Fibroblast of skin of left quadriceps (primary cell): ENCODE data around the gene RNF130.
"Not testable (repeated sequence)": the region's sequence is repeated elsewhere in the genome, so short reads cannot be mapped to it uniquely, and the experiment has no call there.

ENCODE experiments used
- DNase-seq, 2 experiments: peaks; one replicate each; pipeline ENCODE4 v3.0.0-alpha.2; 2013; ENCODE audit warnings: low read depth in 2 of 2

Gene RNF130

DNA sequence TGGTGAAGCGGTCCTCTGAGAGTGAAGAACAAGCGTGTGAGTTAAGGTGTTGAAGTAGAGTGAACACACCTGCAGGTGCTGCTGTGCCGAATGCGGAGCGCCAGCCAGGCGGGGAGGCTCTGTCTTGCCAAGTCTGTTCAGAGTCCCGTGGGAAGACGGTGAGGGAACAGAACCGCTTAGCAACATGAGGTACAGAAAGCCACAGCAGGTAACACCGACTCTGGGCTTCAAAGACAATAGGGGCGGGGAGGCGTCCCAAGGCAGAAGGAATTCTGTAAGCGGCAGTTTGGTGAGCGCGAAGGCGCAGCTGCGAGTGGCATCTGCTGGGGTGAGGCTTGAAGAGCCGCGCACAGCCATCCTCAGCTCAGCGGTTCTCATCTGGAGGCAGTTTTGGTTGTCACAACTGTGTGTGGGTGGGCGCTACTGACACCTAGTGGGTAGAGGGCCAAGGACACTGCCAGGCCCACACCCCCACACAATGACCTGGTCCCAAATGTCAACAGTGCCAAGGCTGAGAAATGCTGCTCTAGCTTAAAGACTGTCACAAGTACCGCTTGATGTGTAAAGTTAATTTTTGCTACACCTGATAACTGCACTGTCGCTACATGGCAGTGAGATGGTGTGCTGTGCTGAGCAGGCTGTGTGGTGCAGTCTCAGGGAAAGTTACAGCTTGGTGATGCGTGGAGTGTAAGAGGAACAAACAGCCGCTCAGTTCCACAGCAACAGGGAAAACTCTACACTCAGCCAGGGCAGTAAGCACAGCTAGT is 96.4 kb downstream of the RNF130 start:
- no peak for DNase-seq

DNA sequence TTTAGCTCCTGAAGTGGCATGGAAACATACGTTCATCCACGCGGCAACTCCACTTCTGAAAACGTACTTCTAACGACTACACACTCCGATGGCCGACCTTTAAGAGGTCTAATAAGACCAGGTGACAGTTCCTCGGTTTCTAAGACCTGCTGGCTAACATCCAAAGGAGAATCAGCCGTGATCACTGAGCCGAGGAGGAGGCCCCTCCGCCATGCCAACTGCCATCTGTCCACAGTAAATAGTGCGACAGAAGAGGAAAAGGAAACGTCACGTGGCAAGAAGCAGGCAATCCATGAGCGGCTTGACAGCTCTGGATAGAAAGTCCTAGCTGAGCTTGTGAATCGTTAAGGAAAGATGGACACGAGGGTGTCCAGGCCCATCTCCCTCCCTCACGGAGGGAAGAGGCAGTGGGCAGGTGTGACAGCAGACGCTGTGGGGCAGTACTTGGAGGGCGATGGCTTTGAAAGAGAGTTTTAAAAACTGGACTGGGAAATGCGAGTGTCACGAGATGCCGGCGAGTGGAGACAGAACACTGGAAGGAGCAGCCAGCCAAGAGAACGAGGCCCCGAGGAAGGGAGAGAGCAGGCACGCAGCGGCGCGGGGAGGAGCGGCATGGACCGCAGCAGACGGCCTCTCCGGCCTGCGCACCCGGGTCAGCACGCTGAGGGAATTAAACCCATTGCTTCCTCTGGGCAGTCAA is 97.2 kb downstream of the RNF130 start:
- no peak for DNase-seq

DNA sequence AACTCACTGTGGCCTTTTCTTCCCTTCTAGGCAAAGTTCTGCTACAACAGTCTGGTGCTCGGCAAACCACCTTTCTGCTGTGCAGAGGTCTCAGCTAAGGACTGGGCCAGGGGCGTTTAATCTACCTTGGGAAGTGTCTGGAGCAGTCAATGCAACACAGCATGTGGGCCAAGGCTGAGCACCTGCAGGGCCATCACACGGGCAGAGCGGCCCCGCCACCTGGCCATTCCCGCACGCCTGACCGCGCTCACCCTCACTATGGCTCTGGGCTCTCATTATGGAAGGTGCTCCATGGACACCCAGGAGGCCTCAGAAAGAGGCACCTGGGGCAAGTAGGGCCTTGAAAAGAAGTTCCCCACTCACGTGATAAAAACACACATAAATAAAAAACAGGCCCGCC is 98.2 kb downstream of the RNF130 start:
- DNase-seq, result no peak

DNA sequence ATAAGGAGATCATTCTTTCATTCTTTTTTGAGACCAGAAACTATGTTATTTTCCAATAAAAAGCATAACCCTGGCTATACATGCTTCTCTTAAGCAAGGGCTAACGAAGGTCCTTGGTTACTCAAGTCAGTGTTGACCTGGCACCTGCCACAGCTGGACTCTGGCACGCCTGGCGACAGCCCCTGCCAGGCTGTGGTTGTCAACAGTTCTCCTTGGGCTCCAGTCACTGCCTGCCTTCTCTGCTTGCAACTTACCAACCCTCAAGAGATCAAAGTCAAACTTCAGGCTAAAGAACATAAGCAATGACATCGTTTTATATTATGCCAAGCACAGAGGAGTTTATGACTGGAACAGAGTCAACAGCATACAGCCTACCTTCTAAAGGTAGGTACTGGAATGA is 102.4 kb downstream of the RNF130 start:
- no peak for DNase-seq

DNA sequence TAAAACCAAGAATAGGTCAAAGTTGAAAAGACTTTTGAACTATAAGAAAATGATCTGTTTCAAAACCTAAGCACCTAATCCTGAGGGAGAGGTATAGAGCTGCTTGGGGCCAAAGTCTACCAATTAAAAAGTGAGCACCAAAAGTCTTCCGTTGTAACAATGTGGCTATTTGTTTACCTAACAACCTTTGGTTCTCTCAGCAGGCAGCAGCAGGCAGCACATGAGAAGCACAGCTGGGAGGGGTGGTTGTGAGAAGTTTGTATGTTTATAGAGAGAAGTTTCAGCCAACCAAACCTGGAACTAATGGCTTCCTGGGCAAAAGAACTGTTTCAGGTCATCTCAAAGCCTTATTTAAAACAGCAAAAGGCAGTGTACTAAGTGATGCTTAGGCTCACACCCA is 104.1 kb downstream of the RNF130 start:
- DNase-seq, result no peak

DNA sequence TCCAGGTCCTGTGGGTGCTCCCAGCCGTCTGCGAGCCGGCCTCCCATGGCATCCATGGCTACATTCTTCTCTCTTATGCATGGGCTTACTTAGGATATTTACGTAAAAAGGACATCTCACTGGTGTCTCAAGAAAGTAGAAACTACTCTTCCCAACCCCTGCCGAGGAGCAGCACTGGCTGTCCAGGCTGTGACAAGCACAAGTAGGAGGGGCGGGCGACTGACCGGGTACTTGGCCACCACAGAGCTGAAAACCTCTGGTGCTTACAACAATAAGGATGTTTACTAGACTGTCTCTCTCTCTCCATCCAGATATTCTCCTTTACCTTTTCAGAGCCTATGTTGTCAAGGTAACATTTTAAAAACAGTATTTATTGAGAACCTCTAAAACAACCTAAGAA is 107.5 kb downstream of the RNF130 start:
- no peak for DNase-seq

DNA sequence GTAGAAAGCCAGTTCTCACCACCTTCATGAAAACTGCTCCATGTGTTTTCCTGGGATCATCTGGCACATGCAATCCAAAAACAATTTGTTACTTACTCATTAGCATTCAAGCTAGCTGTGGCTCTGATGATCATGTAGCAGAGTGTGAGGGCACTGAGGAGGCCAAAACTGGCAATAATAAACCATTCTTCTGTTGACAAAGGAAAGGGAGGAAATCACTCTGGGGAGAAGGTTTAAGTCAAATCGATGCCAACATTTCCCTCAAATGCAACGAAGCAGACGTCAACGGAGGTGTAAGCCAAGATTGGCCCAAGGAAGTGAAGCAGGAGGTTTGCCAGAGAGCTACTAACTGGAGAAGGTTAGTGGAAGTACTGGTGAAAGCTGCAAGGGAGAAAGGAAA is 108.2 kb downstream of the RNF130 start:
- no peak for DNase-seq

DNA sequence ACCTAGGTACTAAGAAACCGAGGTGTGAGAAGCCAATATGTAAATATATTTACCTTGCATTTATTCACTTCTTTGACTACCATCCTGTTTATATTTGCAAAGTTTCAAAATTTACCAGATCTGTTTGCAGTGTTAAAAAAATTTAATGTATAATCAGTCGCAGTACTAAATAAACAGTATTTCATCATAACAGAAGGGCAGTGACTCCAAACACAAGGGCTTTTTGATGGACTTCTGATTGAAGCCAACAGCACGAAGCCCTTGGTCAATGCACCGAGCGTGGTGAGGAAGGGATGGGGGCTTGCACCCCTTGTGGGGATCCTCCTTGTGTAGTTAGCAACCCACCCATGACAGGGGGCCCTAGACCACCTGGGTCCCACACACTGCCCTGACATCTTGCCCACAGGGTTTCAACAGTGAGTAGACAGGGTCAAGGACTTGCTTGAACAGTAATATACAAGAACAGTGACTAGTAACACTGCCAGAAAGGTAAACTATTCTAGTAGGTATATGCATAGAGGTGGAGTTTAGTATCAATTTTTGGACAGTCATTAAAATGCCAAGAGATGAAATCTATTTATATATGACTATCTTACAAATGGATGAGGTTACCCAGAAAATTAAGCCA is 111.2 kb downstream of the RNF130 start:
- no peak for DNase-seq

DNA sequence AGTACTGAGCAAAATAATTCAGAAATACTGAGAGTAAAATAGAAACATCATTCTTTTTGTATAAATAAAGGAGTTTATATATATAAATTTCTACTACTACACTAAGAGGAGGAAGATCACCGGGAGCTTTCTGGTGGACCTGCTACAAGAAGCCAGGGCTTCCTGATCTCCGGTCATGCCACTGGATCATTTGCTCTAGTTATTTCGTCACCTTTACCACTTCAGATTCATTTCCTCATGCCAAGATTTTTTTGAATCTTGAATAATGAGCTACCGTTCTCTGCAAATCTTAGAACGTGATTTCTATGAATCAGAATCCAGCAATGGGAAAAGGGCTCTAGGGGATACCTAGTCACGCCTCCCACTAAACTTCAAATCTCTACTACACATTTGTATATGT is 111.9 kb downstream of the RNF130 start:
- DNase-seq, result no peak

DNA sequence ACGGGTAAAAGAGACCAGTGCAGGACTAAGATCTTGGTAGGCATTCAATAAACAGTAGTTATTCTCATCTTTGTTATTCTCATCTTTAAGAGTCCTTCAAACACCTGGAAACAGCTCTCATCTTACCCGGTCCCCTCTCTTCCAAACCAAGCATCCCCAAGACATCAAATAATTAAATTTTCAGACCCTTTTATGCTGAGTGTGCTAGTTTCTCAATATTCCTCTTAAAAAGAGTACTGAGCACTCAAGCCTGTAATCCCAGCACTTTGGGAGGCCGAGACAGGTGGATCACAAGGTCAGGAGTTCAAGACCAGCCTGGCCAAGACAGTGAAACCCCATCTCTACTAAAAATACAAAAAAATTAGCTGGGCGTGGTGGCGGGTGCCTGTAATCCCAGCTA is 112.4 kb downstream of the RNF130 start:
- DNase-seq, result not testable (repeated sequence)

DNA sequence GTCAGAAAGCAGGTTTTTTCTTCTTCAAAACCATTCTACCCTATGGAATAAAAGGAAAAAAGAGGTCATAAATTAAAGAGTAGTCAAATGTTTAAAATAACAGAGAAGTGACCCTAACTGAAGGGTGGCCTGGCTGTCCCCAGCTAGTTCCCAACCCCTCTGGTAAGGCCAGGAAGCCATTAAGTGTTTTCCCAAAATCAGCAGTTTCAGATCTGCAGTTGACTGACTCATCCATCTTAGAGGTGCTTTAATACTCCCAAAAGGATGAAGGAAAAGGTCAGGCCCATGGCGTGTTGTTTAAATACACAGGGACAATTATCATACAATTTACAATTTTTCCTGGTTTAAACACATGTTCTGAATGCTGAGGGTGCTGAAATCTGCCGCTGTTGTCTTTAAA is 115.9 kb downstream of the RNF130 start:
- no peak for DNase-seq

DNA sequence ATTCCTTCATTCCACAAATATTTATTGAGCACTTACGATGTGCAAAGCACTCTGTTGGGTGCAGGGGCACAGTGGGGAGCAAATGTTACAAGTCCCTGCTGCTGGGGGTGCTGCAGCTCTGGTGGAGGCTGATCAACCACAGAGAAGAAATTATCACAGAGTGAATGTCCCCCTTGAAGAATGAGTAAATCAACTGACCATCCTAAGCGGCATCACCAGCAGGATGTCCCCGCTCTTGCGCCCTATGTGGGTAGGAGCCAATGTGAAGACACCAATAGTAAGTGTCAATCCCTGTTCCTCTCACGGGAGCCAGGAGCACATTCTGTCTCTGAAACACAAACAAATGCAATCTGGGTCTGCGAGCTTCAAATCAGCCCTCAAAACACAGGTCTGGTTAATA is 116.5 kb downstream of the RNF130 start:
- DNase-seq, result no peak

DNA sequence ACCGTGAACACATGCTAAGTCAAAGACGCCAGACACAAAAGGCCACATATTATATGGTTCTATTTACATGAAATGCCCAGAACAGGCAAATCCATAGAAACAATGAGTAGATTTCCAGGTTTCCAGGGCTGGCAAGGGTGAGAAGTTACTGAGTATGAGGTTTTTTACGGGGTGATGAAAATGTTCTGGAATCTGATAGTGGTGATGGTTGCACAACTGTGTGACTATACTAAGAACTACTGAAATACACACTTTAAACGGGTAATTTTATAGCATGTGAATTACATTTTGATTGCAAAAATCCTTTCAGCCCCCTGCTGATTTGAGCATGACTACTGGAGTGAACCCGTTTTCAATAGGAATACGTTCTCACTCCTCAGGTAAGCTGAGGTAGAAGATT is 117.1 kb downstream of the RNF130 start:
- DNase-seq, result peak; percentile 27 to 28

DNA sequence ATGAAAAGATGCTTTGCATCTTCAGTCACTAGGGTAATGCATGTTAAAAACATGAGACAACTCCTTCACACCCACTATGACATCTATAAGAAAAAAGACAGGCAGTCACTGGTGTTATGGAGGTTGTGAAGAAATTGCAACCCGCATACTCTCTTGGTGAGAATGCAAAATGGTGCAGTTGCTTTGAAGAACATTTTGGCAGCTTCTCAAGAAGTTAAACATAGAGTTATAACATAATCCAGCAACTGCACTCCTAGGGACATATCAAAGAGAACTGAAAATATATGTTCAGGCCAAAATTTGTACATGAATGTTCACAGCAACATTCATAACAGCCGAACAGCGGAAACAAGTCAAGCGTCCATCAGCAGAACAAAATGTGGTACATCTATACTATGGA is 117.6 kb downstream of the RNF130 start:
- DNase-seq, result no peak

DNA sequence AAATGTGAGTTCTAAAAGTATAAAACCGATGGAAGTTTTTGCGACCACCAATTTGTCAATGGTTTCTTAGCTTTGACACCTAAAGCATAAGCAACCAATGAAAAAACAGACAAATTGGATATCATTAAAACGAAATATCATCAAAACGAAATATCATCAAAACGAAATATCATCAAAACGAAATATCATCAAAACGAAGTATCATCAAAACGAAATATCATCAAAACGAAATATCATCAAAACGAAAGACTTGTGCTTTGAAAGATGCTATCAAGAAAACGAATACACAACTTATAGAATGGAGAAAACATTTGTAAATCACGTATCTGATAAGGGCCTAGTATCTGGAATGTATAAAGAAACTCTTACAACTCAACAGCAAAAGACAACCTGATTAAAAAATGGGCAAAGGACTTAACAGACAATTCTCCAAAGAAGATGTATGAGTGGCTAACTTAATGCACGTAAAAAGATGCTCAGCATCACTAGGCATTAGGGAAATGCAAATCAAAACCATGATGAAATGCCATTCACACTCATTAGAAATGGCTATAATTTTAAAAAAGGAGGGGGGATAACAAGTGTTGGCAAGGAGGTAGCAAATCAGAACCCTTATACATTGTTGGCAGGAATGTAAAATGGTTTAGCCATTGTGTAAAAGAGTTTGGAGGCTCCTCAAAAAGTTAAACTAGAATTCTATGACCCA is 134.4 kb downstream of the RNF130 start:
- no peak for DNase-seq

DNA sequence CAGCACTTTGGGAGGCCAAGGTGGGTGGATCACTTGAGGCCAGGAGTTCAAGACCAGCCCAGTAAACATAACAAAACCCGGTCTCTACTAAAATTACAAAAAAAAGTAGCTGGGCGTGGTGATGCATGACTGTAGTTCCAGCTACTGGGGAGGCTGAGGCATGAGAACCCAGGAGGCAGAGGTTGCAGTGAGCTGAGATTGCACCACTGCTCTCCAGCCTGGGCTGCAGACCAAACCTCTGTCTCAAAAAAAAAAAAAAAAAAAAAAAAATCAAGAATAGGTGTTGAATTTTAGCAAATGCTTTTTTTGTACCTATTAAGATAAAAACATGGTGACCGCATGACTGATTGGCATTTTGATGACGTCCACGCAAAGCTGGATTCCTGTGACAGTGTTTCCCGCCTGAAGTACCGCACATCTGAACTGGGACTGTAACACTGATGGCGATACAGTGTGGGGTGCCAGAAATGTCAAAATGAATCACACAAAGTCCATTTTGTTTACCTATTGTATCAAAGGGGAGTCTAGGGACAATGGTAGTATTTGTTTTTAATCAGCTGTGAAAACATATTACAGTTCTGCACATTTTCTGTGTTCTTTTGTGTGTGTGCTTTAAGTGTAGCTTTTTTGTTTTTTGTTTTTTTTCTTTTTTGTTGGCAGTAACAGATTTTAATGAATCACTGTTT is 140.6 kb downstream of the RNF130 start:
- no peak for DNase-seq

DNA sequence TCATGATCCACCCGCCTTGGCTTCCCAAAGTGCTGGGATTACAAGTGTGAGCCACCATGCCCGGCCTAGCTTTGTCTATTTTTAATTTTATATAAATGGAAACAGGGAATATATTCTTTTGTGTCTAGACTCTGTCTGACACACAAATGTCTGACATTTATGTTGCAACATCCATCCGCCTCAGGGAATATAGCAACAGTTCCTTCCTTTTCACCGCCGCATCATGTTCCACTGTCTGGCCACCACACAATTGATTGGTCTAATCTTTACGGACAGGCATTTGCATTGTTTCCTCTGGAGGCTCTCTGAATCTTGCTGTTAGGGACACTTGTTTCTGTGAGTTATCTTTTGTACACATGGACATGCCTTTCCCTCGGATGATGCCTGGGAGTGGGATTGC is 143.7 kb downstream of the RNF130 start:
- DNase-seq, result no peak

DNA sequence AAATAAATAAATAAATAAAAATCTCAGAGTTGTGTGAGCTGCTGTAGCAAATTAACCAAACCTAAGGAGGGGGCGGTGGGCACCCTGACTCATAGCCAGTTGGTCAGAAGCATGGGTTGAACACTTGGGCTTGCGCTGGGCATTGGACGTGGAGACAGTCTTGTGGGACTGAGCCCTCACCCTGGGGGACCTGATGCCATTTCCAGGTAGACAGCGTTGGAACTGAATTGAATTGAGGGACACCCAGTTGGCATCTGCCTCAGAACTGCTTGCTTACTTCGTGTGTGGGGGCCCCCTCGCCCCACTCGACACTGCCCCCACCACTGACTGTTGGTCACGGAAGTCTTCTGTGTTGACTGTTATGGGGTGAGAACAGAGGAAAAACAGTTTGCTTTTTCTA is 144.9 kb downstream of the RNF130 start:
- DNase-seq, result no peak

DNA sequence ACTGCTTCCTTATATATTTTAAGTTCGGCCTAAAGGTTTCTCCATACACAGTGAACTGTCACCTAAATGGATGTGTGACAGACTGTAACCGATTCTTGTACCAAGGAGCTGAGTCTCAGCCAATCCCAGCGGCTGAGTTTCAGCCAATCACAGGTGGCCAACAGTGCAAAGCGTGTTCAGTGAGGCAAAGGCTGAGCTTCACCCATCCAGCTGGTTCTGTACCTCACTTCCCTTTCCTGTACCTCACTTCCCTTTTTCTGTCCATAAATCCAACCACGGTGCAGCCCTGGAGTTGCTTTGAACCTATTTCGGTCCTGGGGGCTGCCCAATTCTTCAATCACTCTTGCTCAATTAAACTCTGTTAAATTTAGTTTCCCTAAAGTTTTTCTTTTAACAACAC is 148.1 kb downstream of the RNF130 start:
- DNase-seq, result no peak

DNA sequence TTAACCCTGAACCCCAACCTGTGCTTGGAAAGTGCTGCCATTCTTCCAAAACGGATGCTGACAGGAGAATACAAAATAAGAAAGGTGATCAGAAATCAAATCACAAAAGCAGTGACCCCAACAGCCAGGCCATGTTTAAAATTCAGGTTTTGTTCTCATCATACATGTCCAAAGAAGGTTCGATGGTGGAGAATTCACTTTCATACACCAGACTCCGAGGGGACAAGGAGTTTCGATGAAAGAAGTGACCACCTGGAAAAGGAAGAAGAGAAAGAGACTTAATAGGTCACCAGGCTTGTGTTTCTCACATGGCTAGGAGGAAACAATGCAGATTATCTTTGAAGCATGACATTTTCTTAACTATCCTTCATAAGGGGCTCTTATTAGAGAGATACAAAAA is 151.4 kb downstream of the RNF130 start:
- DNase-seq, result no peak

DNA sequence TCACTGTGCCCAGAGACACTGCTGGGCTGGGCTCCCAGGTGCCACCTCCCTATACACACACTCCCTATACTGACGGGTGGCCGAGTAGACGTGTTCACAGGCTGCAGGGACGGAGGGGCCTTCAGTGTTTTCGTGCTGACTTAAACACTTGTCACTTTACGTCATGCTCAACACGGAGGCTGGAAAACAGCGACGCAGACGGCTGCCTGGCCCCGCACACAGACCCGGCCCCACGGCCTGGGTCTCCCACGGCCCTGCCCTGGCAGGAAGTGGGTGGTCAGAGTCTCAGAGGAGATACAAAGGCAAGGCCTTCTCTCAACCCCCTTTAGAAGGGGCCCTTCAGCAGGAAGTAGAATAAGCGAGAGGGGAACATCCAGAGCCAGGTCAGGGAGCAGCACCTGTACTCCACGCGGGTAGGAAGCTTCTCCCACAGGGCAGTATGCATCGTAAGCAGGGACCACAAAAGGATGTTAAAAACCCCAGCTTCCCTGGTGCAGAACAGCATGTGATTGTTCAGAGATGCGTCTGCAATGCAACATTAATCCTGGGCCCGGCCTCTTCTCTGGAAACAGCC is 152.0 kb downstream of the RNF130 start:
- DNase-seq, result no peak
